ENCODE data around the gene SRSF8. TPM values are rescaled to one million over a fixed set of nuclear protein-coding genes. Genes with fewer than 3 reads are reported as not detected.
A peak's percentile ranks its signal among the peaks of the same experiment; 100 is the strongest.

The SRSF8 gene
- total and polyA plus RNA-seq, 2 donors (not counting 3 experiments of a cell fraction or from before 2014, with no cell fraction given): 21.9 to 31.3 TPM

DNA sequence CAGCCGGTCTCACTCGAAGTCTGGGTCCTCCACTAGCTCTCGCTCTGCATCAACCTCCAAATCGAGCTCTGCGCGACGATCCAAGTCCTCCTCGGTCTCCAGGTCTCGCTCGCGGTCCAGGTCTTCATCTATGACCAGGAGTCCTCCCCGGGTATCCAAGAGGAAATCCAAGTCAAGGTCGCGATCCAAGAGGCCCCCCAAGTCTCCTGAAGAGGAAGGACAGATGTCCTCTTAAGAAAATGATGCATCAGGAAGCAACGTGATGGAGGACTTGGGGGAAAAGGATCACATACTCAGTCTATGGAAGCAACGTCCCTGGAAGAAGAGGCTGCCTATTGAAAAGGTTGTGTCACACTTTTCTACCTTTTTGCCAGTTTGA lies 1.1 kb downstream of the SRSF8 start:
- Histone ChIP-seq H3K4me1 (ENCODE audit: control insufficient read depth, extremely low read depth, insufficient read depth, low read length) (peaks cover 19% of the 10 kb centered on the region), H2AFZ (ENCODE audit: low read depth, low read length) (peak overlapping the region; percentile 65), H3K27ac (ENCODE audit: insufficient read depth, low read depth, low read length) (peak overlapping the region; percentile 62), H3K9me1 (replicated peaks; ENCODE audit: control insufficient read depth, extremely low read depth, insufficient read depth, low read length) (no peaks in the 10 kb centered on the region), H3K79me2 (ENCODE audit: control insufficient read depth, insufficient read depth, low read length) (peaks cover 16% of the 10 kb centered on the region), H3K4me3 (replicated peaks in 1 of 3; ENCODE audit: insufficient read depth in 1 of 3, low read depth in 1 of 3, low read length in 3 of 3) (peak overlapping the region; percentile 78 to 98 (median 79)), H3K36me3 (ENCODE audit: control insufficient read depth in 2 of 2, extremely low read depth in 1 of 2, insufficient read depth in 2 of 2, low read length in 2 of 2) (no peaks in the 10 kb centered on the region), H3K9me3 (replicated peaks; ENCODE audit: control insufficient read depth, insufficient read depth, low read length) (no peaks in the 10 kb centered on the region), H4K20me1 (replicated peaks; ENCODE audit: control insufficient read depth, extremely low read depth, insufficient read depth, low read length) (no peaks in the 10 kb centered on the region), H3K9ac (replicated peaks; ENCODE audit: extremely low read depth, insufficient read depth, low read length) (peak overlapping the region; percentile 75), H3K27me3 (ENCODE audit: control insufficient read depth in 2 of 2, insufficient read depth in 2 of 2, low read length in 2 of 2) (peaks cover 0 to 1% of the 10 kb centered on the region in 2 experiments), H3K4me2 (ENCODE audit: insufficient read depth, low read length) (peak overlapping the region; percentile 99)
- intact Hi-C loops (cut with micrococcal nuclease): loop anchor here (1.0 to 2.0 kb wide), 9 partner anchors 21 to 722 kb away; partner anchors contain the start of genes CEP57, CWC15, ENDOD1 and KDM4D
- no peak for TF ChIP-seq POLR2A (IDR thresholded peaks at IDR 0.05; ENCODE audit: low read depth, low read length)
- TF ChIP-seq FOS (IDR thresholded peaks at IDR 0.05; ENCODE audit: borderline replicate concordance, insufficient read depth, low read length): no peak
- TF ChIP-seq GATA2 (IDR thresholded peaks at IDR 0.05; ENCODE audit: insufficient read depth, insufficient read length, low read depth, low read length): no peak
- TF ChIP-seq, protein P1, sequence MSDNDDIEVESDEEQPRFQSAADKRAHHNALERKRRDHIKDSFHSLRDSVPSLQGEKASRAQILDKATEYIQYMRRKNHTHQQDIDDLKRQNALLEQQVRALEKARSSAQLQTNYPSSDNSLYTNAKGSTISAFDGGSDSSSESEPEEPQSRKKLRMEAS (IDR thresholded peaks at IDR 0.05; ENCODE audit: insufficient read depth, insufficient read length): no peak
- DNase-seq (ENCODE audit: low read depth, low spot score) (no peak), FAIRE-seq (no peak)
- ChIA-PET POLR2A (interaction anchor here (0.8 to 1.6 kb wide), 4 partner anchors 22 to 95 kb away, joined by 3 to 9 read pairs (median 6); partner anchors contain the start of genes CWC15 and KDM4D), CTCF (interaction anchor here (0.7 to 6.7 kb wide), 23 partner anchors 9 to 1360 kb away, joined by 3 to 96 read pairs (median 5); partner anchors contain the start of genes ENDOD1, KDM4F, MAML2 and SESN3)
- BruUV-seq (replicated peaks): TSS peak; percentile 62
- dilution Hi-C loops (cut with MboI; ENCODE audit: extremely low pct_ligation_motif_present, low sequenced_read_pairs): no loop called here

GRCh38 chr11:95068549-95068948 lies 1.8 kb downstream of the SRSF8 start:
- BruUV-seq (replicated peaks): no TSS peak
- Histone ChIP-seq H3K9ac (replicated peaks; ENCODE audit: extremely low read depth, insufficient read depth, low read length) (peak overlapping the region; percentile 75), H2AFZ (ENCODE audit: low read depth, low read length) (no peak overlapping the region), H3K36me3 (ENCODE audit: control insufficient read depth in 2 of 2, extremely low read depth in 1 of 2, insufficient read depth in 2 of 2, low read length in 2 of 2) (no peaks in the 10 kb centered on the region), H3K27ac (ENCODE audit: insufficient read depth, low read depth, low read length) (peak overlapping the region; percentile 62), H3K4me2 (ENCODE audit: insufficient read depth, low read length) (peak overlapping the region; percentile 99), H3K4me3 (replicated peaks in 1 of 3; ENCODE audit: insufficient read depth in 1 of 3, low read depth in 1 of 3, low read length in 3 of 3) (peak overlapping the region; percentile 78 to 98 (median 79)), H3K4me1 (ENCODE audit: control insufficient read depth, extremely low read depth, insufficient read depth, low read length) (peaks cover 19% of the 10 kb centered on the region), H3K9me1 (replicated peaks; ENCODE audit: control insufficient read depth, extremely low read depth, insufficient read depth, low read length) (no peaks in the 10 kb centered on the region), H3K27me3 (ENCODE audit: control insufficient read depth in 2 of 2, insufficient read depth in 2 of 2, low read length in 2 of 2) (peaks cover 0 to 1% of the 10 kb centered on the region in 2 experiments), H3K9me3 (replicated peaks; ENCODE audit: control insufficient read depth, insufficient read depth, low read length) (no peaks in the 10 kb centered on the region), H3K79me2 (ENCODE audit: control insufficient read depth, insufficient read depth, low read length) (peaks cover 16% of the 10 kb centered on the region), H4K20me1 (replicated peaks; ENCODE audit: control insufficient read depth, extremely low read depth, insufficient read depth, low read length) (no peaks in the 10 kb centered on the region)
- POLR2A ChIA-PET: interaction anchor here (0.9 kb wide), 1 partner anchor 21 kb away, joined by 3 read pairs; the partner anchor contains the start of gene ENDOD1
- TF ChIP-seq JUN (IDR thresholded peaks at IDR 0.05; ENCODE audit: borderline replicate concordance, insufficient read depth, insufficient read length, low read depth) (no peak), CTCF (IDR thresholded peaks at IDR 0.05; ENCODE audit: extremely low read depth in 1 of 2, insufficient read depth in 1 of 2, low read depth in 1 of 2, low read length in 2 of 2) (no peak), MYC (IDR thresholded peaks at IDR 0.05; ENCODE audit: low read depth, low read length) (no peak), POLR2AphosphoS5 (IDR thresholded peaks at IDR 0.05; ENCODE audit: insufficient read depth, low read depth, low read length) (peak; percentile 62), POLR2A (IDR thresholded peaks at IDR 0.05; ENCODE audit: low read depth, low read length) (peak; percentile 78), EZH2 (IDR thresholded peaks at IDR 0.05; ENCODE audit: borderline replicate concordance, low read depth, low read length, severe bottlenecking) (no peak)
- TF ChIP-seq, protein P1 (IDR thresholded peaks at IDR 0.05; ENCODE audit: insufficient read depth, insufficient read length): peak; percentile 59
- peak; percentile 93 for DNase-seq (ENCODE audit: low read depth, low spot score)
- dilution Hi-C loops (cut with MboI; ENCODE audit: extremely low pct_ligation_motif_present, low sequenced_read_pairs): no loop called here
- intact Hi-C loops (cut with micrococcal nuclease): loop anchor here (1.0 to 2.0 kb wide), 4 partner anchors 21 to 637 kb away; partner anchors contain the start of gene ENDOD1
- peak; percentile 85 for FAIRE-seq
- CTCF ChIA-PET: interaction anchor here (0.7 to 6.7 kb wide), 20 partner anchors 8 to 1357 kb away, joined by 3 to 96 read pairs (median 8); partner anchors contain the start of genes ENDOD1 and SESN3
